Measurements from ENCODE around the gene POLR1A. TPM values are rescaled to one million over a fixed set of nuclear protein-coding genes. Genes with fewer than 3 reads are reported as not detected.

The POLR1A gene
- total and polyA plus RNA-seq, 2 of the 8 experiments (the other 6 are each of a cell fraction or from before 2014, with no cell fraction given): 8.9 to 58.1 TPM

GRCh38 chr2:86143307-86143706, 37.6 kb upstream of the POLR1A start:
- H3K4me3 ChIP-seq (ENCODE audit: extremely low read depth in 1 of 4, insufficient read depth in 2 of 4, low read depth in 3 of 4, low read length in 4 of 4): no peak overlapping the region
- no peak overlapping the region for H3K56ac ChIP-seq (replicated peaks; ENCODE audit: insufficient read length, low read depth, low read length)
- no peak overlapping the region for H3K14ac ChIP-seq (ENCODE audit: insufficient read length)
- FAIRE-seq (no peak), DNase-seq (ENCODE audit: low read depth in 1 of 2, low spot score in 2 of 2) (no peak)
- H3K27me3 ChIP-seq (replicated peaks in 1 of 4; ENCODE audit: control insufficient read depth in 3 of 4, extremely low read depth in 1 of 4, insufficient read depth in 3 of 4, low read length in 3 of 4): no peaks in the 10 kb centered on the region
- H2BK20ac ChIP-seq (ENCODE audit: low read length): no peak overlapping the region
- no peak overlapping the region for H4K5ac ChIP-seq (ENCODE audit: insufficient read length, low read depth, low read length)
- ChIA-PET POLR2A (ENCODE audit: partially characterized antibody) (interaction anchor here (0.6 to 3.5 kb wide), 9 partner anchors 8 to 44 kb away, joined by 3 to 24 read pairs (median 6); partner anchors contain the start of genes POLR1A and PTCD3), CTCF (ENCODE audit: partially characterized antibody) (interaction anchor here (1.8 kb wide), 1 partner anchor 305 kb away, joined by 3 read pairs; no protein-coding TSS in a partner anchor)
- no peak overlapping the region for H3K9ac ChIP-seq (replicated peaks in 1 of 4; ENCODE audit: extremely low read depth in 1 of 4, low read depth in 3 of 4, low read length in 3 of 4)
- H3K79me1 ChIP-seq (ENCODE audit: low read depth, low read length): no peaks in the 10 kb centered on the region
- no peak overlapping the region for H3K4ac ChIP-seq (replicated peaks; ENCODE audit: insufficient read length, low read depth, low read length)
- H2AK5ac ChIP-seq (ENCODE audit: low read depth, low read length): no peak overlapping the region
- H3K4me1 ChIP-seq (replicated peaks in 1 of 4; ENCODE audit: control insufficient read depth in 3 of 4, insufficient read depth in 4 of 4, low read length in 3 of 4): no peaks in the 10 kb centered on the region
- H3K23ac ChIP-seq (ENCODE audit: insufficient read length): no peak overlapping the region
- TF ChIP-seq CEBPB (IDR thresholded peaks at IDR 0.05; ENCODE audit: low read depth, low read length) (peak; percentile 19; the same call in 1 of the 2 replicates), RBBP5 (IDR thresholded peaks at IDR 0.05; ENCODE audit: borderline replicate concordance, low read depth, low read length) (no peak)
- no peak overlapping the region for H2AFZ ChIP-seq (ENCODE audit: low read length)
- H2BK12ac ChIP-seq (ENCODE audit: low read depth, low read length): no peak overlapping the region
- no peak overlapping the region for H2BK15ac ChIP-seq (ENCODE audit: low read length)
- H3K79me2 ChIP-seq (ENCODE audit: control insufficient read depth in 1 of 2, insufficient read depth in 2 of 2, low read length in 2 of 2): no peaks in the 10 kb centered on the region
- no peak overlapping the region for H3K27ac ChIP-seq (ENCODE audit: low read depth, low read length)
- WGBS, 2 experiments (ENCODE audit: extremely low coverage in 1 of 2, insufficient coverage in 1 of 2, insufficient read length in 1 of 2, insufficient replicate concordance in 2 of 2, low coverage in 1 of 2, low lambda C conversion rate in 2 of 2, missing lambda C conversion rate in 1 of 2): 98% methylated on average over 6 of the region's 6 CpGs; no CpG with 5 or more reads in 1 of the 2 experiments
- no peak overlapping the region for H4K91ac ChIP-seq (replicated peaks; ENCODE audit: insufficient read length, low read length)
- no peak overlapping the region for H2BK120ac ChIP-seq (replicated peaks; ENCODE audit: low read depth, low read length)
- no peak overlapping the region for H2BK5ac ChIP-seq (ENCODE audit: low read depth, low read length)
- no peaks in the 10 kb centered on the region for H3K23me2 ChIP-seq (ENCODE audit: low read depth, low read length)
- no peak overlapping the region for H3K18ac ChIP-seq (ENCODE audit: extremely low read depth, low read length)
- no peak overlapping the region for H3K4me2 ChIP-seq (ENCODE audit: insufficient read depth in 1 of 2, low read depth in 2 of 2, low read length in 2 of 2)
- peaks cover 18 to 74% (median 44%) of the 10 kb centered on the region in 4 experiments for H3K36me3 ChIP-seq (ENCODE audit: control insufficient read depth in 2 of 4, insufficient read depth in 4 of 4, low read length in 3 of 4)
- no peaks in the 10 kb centered on the region for H3K9me3 ChIP-seq (ENCODE audit: insufficient read depth in 2 of 2, low read depth in 1 of 2, low read length in 1 of 2)
- no peak overlapping the region for H4K8ac ChIP-seq (ENCODE audit: extremely low read depth, insufficient read depth, low read length)
- peaks cover 0 to 4% of the 10 kb centered on the region in 2 experiments for H4K20me1 ChIP-seq (replicated peaks in 1 of 2; ENCODE audit: control insufficient read depth in 1 of 2, insufficient read depth in 2 of 2, low read length in 2 of 2)

Measured in H1 (cell line).